ENCODE results near the gene CNTN1.
"Not testable (repeated sequence)": the region's sequence is repeated elsewhere in the genome, so short reads cannot be mapped to it uniquely, and the experiment has no call there.

Gene CNTN1

GRCh38 chr12:40735551-40736230 is 43.5 kb downstream of the CNTN1 start:
- Histone ChIP-seq H3K27me3 (ENCODE audit: insufficient read depth, low read depth, severe bottlenecking) (no peaks in the 10 kb centered on the region), H3K27ac (no peak overlapping the region), H3K9me3 (ENCODE audit: severe bottlenecking) (no peaks in the 10 kb centered on the region), H3K36me3 (no peaks in the 10 kb centered on the region), H3K4me3 (ENCODE audit: low read depth, low read length) (no peak overlapping the region)
- TF ChIP-seq CTCF (IDR thresholded peaks at IDR 0.05; ENCODE audit: low read depth, low read length) = no peak
- no peak for DNase-seq

GRCh38 chr12:40737416-40737815 is 45.2 kb downstream of the CNTN1 start:
- DNase-seq = peak; percentile 42
- H3K36me3 ChIP-seq; H3K27ac ChIP-seq; H3K4me3 ChIP-seq (ENCODE audit: low read depth, low read length); H3K9me3 ChIP-seq (ENCODE audit: severe bottlenecking); H3K27me3 ChIP-seq (ENCODE audit: insufficient read depth, low read depth, severe bottlenecking): not testable (repeated sequence)

- no peak overlapping the region for H3K4me3 ChIP-seq (ENCODE audit: low read depth, low read length)
- TF ChIP-seq CTCF (IDR thresholded peaks at IDR 0.05; ENCODE audit: low read depth, low read length) = no peak
- no peaks in the 10 kb centered on the region for H3K36me3 ChIP-seq
- no peaks in the 10 kb centered on the region for H3K27me3 ChIP-seq (ENCODE audit: insufficient read depth, low read depth, severe bottlenecking)
- no peaks in the 10 kb centered on the region for H3K9me3 ChIP-seq (ENCODE audit: severe bottlenecking)
- no peak for DNase-seq
- no peak overlapping the region for H3K27ac ChIP-seq
Measured at GRCh38 chr12:40738856-40739255, 46.6 kb downstream of the CNTN1 start.

GRCh38 chr12:40742041-40742440 is 49.8 kb downstream of the CNTN1 start:
- Histone ChIP-seq H3K27me3 (ENCODE audit: insufficient read depth, low read depth, severe bottlenecking) (no peaks in the 10 kb centered on the region), H3K27ac (no peak overlapping the region), H3K36me3 (no peaks in the 10 kb centered on the region), H3K4me3 (ENCODE audit: low read depth, low read length) (no peak overlapping the region), H3K9me3 (ENCODE audit: severe bottlenecking) (no peaks in the 10 kb centered on the region)
- no peak for TF ChIP-seq CTCF (IDR thresholded peaks at IDR 0.05; ENCODE audit: low read depth, low read length)
- DNase-seq = no peak

GRCh38 chr12:40745386-40745785 is 53.1 kb downstream of the CNTN1 start:
- Histone ChIP-seq H3K9me3 (ENCODE audit: severe bottlenecking) (no peaks in the 10 kb centered on the region), H3K36me3 (no peaks in the 10 kb centered on the region), H3K27ac (no peak overlapping the region), H3K4me3 (ENCODE audit: low read depth, low read length) (no peak overlapping the region), H3K27me3 (ENCODE audit: insufficient read depth, low read depth, severe bottlenecking) (no peaks in the 10 kb centered on the region)
- no peak for DNase-seq
- no peak for TF ChIP-seq CTCF (IDR thresholded peaks at IDR 0.05; ENCODE audit: low read depth, low read length)

- no peak for TF ChIP-seq CTCF (IDR thresholded peaks at IDR 0.05; ENCODE audit: low read depth, low read length)
- no peaks in the 10 kb centered on the region for H3K36me3 ChIP-seq
- no peaks in the 10 kb centered on the region for H3K27me3 ChIP-seq (ENCODE audit: insufficient read depth, low read depth, severe bottlenecking)
- H3K9me3 ChIP-seq (ENCODE audit: severe bottlenecking) = no peaks in the 10 kb centered on the region
- DNase-seq = no peak
- no peak overlapping the region for H3K4me3 ChIP-seq (ENCODE audit: low read depth, low read length)
- no peak overlapping the region for H3K27ac ChIP-seq
Measured at GRCh38 chr12:40749863-40750262, 57.6 kb downstream of the CNTN1 start.
